Nephron (organoid): ENCODE measurements around the gene COA5.
"Not testable (repeated sequence)": the region's sequence is repeated elsewhere in the genome, so short reads cannot be mapped to it uniquely, and the experiment has no call there.

Source experiments
- H3K27ac Mint-ChIP-seq, 3 experiments: 2 replicates each; pipeline ENCODE4 v1.8.0; 2020; ENCODE audit warnings: mixed read lengths in 3 of 3, mild to moderate bottlenecking in 2 of 3, moderate library complexity in 1 of 3
- H3K27me3 Mint-ChIP-seq: 2 replicates; pipeline ENCODE4 v1.8.0; 2021; ENCODE audit warnings: low read depth, mild to moderate bottlenecking, moderate library complexity, mixed read lengths
- H3K36me3 Mint-ChIP-seq: 2 replicates; pipeline ENCODE4 v1.8.0; 2020; ENCODE audit warnings: low read depth, mixed read lengths
- H3K4me1 Mint-ChIP-seq: 2 replicates; pipeline ENCODE4 v1.8.0; 2020; ENCODE audit warnings: mixed read lengths
- H3K4me3 Mint-ChIP-seq, 3 experiments: 2 replicates each; pipeline ENCODE4 v1.8.0; 2020; ENCODE audit warnings: mild to moderate bottlenecking in 3 of 3, mixed read lengths in 3 of 3, moderate library complexity in 2 of 3
- H3K9me3 Mint-ChIP-seq: 2 replicates; pipeline ENCODE4 v1.8.0; 2020; ENCODE audit warnings: mixed read lengths
- CTCF ChIP-seq, 3 experiments: fragments of 200-600 bp; sonication (generic); IDR thresholded peaks; one replicate each; pipeline ENCODE4 v1.5.0; 2021; ENCODE audit warnings: antibody characterized with exemption in 3 of 3; ENCODE audit not compliant: unreplicated experiment in 3 of 3

The COA5 gene

GRCh38 chr2:98605076-98605475 is 3.2 kb downstream of the COA5 start:
- no peak for TF ChIP-seq CTCF (IDR thresholded peaks at IDR 0.05; ENCODE audit: unreplicated experiment in 3 of 3)
- H3K4me3 Mint-ChIP-seq = peak overlapping the region; percentile 1 to 95 (median 54)

DNA sequence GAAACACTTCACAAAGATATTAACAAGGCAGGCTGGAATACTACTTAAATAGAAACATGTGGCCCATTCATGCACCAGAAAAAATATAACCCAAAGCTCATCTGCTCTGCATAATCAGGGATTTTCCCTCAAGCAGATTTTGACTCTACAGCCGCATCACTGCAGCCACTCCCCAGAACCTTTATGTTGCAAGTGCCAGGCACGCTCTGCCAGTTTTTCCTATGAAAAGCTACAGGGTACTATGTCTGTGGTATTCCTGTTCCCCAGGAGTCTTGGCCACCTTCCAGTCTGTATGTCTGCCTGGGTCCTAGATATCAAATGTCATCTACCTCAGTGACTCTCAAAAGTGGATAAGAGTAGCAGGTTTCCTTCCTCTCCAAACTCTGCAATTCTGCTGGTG is 3.8 kb downstream of the COA5 start:
- Mint-ChIP-seq H3K4me1 (peaks cover 35% of the 10 kb centered on the region), H3K27ac (no peak overlapping the region), H3K9me3 (no peaks in the 10 kb centered on the region), H3K36me3 (peaks cover 33% of the 10 kb centered on the region), H3K27me3 (no peaks in the 10 kb centered on the region), H3K4me3 (no peak overlapping the region)
- no peak for TF ChIP-seq CTCF (IDR thresholded peaks at IDR 0.05; ENCODE audit: unreplicated experiment in 3 of 3)

More at GRCh38 chr2:98605076-98605475, 3.2 kb downstream of the COA5 start:
- peak overlapping the region in 1 of 3 experiments; percentile 35 for H3K27ac Mint-ChIP-seq
- H3K9me3 Mint-ChIP-seq = no peaks in the 10 kb centered on the region
- peaks cover 40% of the 10 kb centered on the region for H3K4me1 Mint-ChIP-seq
- H3K36me3 Mint-ChIP-seq = peaks cover 28% of the 10 kb centered on the region
- H3K27me3 Mint-ChIP-seq = no peaks in the 10 kb centered on the region

DNA sequence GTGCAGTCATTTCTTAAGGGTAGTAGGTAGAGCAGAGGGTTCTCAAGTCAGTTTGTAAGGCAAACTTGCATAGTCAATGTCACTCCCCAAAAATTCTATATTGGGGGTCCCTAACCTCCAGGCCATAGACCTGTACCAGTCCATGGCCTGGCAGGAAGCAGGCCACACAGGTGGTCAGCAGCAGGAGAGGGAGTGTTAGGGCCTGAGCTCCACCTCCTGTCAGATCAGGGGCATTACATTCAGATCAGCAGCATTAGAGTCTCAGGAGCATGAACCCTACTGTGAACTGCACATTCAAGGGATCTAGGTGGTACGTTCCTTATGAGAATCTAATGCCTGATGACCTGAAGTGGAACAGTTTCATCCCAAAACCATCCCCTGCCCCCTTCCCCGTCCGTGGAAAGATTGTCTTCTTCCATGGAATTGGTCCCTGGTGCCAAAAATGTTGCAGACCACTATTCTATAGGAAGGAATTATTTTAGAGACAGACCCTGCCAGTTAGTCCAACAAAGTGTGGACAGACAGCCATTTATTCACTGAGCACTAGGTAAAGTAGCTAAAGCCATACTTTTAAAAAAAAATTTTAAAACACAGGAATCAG is 6.7 kb downstream of the COA5 start:
- Mint-ChIP-seq H3K36me3 (peaks cover 54% of the 10 kb centered on the region), H3K4me3 (no peak overlapping the region), H3K27me3 (no peaks in the 10 kb centered on the region), H3K4me1 (peaks cover 17% of the 10 kb centered on the region), H3K27ac (no peak overlapping the region), H3K9me3 (no peaks in the 10 kb centered on the region)
- peak; percentile 56 to 60 (median 60) for TF ChIP-seq CTCF (IDR thresholded peaks at IDR 0.05; ENCODE audit: unreplicated experiment in 3 of 3)

DNA sequence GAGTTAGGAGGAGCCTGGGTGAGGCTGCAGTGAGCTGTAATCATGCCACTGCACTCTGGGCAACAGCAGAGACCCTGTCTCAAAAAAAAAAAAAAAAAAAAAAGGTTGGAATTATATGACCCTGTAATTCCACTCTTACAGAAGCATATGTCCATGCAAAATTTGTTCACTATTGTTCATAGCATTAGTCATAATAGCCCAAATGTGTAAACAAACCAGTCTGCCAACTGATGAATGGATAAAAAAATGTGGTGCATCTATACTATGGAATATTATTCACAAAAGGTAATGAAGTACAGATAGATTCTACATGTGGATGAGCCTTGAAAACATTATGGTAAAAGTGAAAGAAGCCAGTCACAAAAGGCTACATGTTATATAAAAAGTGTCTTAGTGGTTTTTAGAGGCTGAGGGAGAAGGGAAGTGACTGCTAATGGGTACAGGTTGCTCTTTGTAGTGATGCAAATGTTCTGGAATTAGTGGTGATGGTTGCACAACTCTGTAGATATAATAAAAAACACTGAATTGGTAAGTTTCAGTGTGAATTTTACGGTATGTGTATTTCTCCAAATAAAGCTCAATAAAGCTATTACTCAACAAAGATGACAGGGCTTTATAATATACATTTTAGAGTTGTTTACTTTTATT is 9.4 kb downstream of the COA5 start:
- Mint-ChIP-seq H3K4me1 (no peaks in the 10 kb centered on the region), H3K27ac (no peak overlapping the region), H3K4me3 (no peak overlapping the region), H3K27me3 (no peaks in the 10 kb centered on the region), H3K36me3 (peaks cover 71% of the 10 kb centered on the region), H3K9me3 (peaks cover 5% of the 10 kb centered on the region)
- no peak for TF ChIP-seq CTCF (IDR thresholded peaks at IDR 0.05; ENCODE audit: unreplicated experiment in 3 of 3)

DNA sequence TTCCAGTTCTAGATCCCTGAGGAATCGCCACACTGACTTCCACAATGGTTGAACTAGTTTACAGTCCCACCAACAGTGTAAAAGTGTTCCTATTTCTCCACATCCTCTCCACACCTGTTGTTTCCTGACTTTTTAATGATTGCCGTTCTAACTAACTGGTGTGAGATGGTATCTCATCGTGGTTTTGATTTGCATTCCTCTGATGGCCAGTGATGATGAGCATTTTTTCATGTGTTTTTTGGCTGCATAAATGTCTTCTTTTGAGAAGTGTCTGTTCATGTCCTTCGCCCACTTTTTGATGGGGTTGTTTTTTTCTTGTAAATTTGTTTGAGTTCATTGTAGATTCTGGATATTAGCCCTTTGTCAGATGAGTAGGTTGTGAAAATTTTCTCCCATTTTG is 13.6 kb downstream of the COA5 start:
- not testable (repeated sequence) for H3K27ac Mint-ChIP-seq, H3K4me1 Mint-ChIP-seq, H3K4me3 Mint-ChIP-seq, H3K27me3 Mint-ChIP-seq, H3K9me3 Mint-ChIP-seq
- peaks cover 68% of the 10 kb centered on the region for H3K36me3 Mint-ChIP-seq

- no peak overlapping the region for H3K27ac Mint-ChIP-seq
- H3K9me3 Mint-ChIP-seq = peaks cover 10% of the 10 kb centered on the region
- peaks cover 54% of the 10 kb centered on the region for H3K36me3 Mint-ChIP-seq
- H3K4me3 Mint-ChIP-seq = no peak overlapping the region
- no peaks in the 10 kb centered on the region for H3K27me3 Mint-ChIP-seq
- no peaks in the 10 kb centered on the region for H3K4me1 Mint-ChIP-seq
- no peak for TF ChIP-seq CTCF (IDR thresholded peaks at IDR 0.05; ENCODE audit: unreplicated experiment in 3 of 3)
Measured at GRCh38 chr2:98592565-98592964, 15.7 kb downstream of the COA5 start.
